Fibroblast of skin of right quadriceps (primary cell): Measurements from ENCODE around the gene AATF.

ENCODE experiments used
- DNase-seq: peaks from one replicate; pipeline ENCODE4 v3.0.0-alpha.2; 2013

AATF gene

DNA sequence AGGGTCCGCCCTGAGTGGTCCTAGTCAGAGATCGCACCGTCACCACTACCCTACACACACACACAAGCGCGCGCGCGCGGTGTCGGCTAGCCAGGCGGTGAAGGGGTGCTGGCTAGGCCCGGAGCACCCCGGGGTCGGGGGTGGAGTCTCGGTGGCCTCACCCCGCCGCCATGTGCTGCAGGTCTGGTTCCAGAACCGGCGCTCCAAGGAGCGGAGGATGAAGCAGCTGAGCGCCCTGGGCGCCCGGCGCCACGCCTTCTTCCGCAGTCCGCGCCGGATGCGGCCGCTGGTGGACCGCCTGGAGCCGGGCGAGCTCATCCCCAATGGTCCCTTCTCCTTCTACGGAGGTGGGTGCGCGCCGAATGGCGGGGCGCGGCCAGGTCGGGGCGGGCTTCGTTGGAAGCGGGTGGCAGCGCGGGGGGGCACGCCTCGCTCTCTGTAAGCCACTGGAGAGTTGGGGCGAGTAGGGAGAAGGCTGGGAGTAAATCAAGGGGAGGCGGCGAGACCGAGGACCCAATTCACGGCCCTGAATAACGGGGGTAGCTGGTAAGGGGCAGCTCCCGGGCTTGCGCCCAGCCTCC lies 6.6 kb upstream of the AATF start:
- DNase-seq, result no peak

DNA sequence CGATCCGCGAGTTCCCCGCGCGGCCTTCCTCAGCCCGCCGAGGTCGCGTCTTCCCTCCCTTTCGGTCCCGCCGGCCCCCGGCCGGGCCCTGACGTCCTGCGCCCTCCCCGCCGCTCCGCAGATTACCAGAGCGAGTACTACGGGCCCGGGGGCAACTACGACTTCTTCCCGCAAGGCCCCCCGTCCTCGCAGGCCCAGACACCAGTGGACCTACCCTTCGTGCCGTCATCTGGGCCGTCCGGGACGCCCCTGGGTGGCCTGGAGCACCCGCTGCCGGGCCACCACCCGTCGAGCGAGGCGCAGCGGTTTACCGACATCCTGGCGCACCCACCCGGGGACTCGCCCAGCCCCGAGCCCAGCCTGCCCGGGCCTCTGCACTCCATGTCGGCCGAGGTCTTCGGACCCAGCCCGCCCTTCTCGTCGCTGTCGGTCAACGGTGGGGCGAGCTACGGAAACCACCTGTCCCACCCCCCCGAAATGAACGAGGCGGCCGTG lies 6.1 kb upstream of the AATF start:
- DNase-seq, result no peak

DNA sequence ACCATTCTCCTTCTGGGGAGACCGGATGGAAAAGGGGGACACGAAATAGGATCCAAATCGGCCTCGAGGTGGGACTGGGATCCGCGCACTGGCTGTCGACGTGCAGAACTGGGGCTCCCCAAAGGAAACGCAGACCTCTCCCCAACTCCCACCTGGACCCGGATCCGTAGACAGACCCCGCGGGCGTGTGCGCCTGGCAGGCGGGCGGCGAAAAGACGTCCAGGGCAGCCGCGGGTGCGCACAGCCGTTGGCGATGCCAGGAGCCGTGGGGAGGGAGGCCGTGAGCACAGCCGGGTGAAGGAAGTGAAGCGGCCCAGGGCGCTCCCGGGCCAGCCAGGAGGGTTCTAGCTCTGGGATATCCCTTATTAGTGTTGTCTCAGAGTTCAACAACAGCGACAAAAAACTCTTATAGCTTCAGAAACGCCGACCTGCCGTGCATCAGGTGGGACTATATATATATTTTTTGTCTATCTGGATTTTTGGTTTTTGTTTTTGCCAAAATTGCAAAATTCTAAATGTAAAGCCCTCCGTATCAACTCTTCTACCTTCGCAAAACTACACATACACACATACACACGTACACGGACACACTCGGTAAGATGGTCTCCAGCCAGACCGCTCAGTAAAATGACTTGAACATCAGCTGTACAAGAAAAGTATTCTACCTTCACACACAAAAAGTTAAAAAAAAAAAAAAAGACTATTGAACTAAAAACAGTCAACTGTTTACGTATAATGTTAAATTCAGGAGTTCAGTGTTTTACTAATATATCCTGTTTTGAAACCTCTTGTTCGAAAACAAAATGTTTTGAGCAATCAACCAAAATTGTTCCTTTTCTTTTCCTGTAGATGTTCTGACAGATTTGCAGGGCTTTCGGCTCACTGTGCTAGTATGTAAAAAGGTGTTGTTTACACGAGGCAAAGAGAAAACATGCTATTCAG lies 5.2 kb upstream of the AATF start:
- DNase-seq, result no peak

DNA sequence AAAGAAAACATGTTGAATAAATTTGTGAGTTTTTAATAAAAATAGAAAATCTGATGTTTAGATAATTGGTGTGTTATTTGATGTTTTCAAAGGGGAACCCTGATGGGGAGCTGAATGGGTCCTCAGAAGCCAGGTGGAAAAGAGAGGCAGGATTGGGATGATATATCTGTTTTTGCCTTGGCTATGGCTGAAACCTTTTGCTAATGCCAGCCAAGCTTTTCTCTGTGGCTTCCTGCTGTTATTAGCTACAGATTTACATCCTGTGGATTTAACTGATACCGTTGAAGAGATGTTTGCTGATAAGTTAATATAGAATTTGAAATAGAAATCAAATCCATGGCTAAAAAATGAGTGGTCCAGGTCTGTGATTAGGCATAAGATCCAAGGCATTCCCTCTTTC lies 4.2 kb upstream of the AATF start:
- DNase-seq, result no peak

DNA sequence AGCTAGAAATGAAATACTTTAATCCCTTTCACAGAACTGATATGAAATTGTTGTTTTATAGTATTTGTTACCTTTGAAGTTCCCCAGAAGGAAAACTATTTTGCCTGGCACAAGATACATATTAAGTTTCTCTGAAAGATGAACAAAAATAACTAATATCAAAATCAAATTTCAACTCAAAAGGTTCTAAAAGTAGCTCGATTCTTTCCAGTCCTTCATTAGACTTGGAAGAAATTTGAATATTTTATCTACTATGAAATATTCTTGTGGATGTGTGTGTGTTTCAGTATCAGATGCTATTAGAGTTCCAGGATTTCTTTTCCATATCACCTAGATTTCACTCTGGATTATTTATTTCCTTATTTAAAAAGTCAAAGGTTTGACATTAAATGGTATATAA lies 3.6 kb upstream of the AATF start:
- DNase-seq, result no peak

DNA sequence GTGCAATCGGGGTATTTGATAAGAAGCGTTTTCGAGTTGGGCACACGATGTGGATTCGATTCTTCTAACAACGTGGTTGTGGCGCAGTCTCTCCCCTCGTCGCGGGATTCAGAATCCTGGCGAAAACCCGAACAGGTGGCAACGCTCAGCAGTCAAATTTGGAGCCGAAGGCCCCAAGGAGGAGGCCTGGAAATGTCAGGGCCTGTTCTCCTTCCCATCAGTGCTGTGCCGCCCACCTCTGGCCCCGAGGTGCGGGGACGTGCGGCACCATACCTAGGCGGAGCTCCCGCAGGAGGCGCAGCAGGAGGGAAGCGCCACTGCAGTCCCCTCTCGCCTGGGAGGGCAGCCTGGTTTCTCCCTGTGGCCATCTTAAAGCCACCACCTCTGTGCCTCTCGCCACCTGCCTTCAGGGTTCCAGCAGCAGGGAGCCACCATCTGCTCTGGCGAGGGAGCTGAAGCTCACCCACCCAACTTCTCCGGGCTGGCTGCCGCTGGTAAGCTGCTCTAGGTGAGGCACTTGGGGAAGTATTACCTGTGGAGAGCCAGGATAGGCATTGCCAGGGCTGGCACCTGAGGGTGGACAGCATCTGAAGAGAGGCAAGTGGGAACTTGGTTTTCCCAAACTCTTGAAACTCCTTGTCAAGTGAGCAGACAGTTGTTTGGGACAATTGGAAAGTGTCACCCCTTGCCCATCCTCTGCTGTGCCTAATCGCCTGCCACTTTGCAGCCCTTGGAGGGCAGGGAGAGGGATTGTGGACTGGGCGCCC lies 2.6 kb upstream of the AATF start:
- DNase-seq, result no peak

DNA sequence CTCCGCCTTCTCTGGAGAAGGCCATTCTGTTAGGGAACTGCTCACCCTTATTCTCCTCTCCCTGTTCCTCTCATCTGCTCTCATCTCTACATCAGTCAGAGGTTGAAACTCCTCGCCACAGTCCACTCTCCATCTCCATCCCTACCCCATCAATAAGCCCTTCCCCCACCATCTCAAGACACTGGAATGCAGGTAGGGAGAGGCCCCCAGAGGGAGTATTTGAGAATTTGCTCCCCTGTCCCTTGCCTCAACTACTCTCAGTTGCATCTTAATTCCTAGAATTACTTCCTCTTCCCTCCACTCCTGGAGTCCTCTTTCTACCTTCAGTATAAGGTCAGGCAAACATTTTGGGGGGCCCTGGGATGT lies 2.0 kb upstream of the AATF start:
- DNase-seq, result no peak

DNA sequence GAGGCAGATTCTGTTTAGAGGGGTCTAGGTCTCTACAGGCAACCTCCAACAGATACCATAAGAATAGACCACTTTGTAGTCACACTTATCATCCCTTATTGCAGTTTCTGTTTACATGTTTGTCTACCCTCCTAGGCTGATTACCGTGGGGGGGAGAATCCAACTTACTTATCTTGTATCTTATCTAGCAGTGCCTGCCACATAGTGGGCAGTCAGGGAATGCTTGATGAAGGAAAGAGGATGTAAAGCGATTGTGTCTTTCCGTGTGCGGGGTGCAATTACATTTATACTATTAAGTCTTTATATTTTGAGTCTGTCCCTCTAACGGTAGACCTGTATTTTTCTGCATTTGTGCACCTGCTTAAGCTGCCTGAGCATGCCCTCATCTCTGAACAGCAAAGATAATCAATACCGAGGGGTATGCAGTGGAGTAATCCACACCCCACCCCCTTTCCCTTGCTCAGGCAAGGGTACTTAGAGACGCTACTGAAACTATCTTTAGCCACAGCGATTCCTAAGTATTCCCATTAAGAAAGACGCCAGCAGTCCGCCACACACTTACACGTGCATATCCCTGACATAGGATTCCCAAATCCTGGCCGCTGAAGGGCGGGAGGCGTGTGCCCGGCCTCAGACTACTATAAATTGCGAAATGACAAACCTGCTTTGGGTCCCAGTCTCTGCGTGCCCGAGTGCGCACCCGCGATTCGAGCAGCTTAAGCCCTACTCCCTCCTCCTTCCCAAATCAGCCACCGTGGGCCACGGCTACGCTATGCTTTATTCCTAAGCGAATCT lies 635 bp upstream of the AATF start:
- no peak for DNase-seq

DNA sequence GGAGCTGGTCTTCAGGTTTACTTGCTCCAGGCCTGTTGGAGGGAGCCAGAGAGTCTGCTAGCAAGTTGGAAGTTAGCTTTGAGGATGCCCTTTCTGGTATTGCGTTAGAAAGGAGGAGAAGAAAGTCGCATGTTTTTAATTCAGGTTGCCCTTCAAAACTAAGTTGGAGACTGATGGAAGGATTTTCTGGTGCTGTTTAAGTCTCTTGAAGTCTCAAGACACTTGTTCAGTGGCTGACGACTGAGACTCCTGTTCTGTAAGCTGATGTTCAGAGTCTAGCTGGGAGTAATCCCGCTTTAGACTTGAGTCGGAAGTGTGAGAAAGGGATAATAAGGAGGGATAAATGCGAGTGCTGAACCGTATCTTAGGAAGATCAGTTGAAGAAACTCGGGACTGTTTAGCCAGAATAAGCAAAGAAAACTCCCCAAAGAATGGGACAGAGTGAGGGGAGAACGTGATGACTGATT lies 740 bp downstream of the AATF start:
- DNase-seq, result no peak

DNA sequence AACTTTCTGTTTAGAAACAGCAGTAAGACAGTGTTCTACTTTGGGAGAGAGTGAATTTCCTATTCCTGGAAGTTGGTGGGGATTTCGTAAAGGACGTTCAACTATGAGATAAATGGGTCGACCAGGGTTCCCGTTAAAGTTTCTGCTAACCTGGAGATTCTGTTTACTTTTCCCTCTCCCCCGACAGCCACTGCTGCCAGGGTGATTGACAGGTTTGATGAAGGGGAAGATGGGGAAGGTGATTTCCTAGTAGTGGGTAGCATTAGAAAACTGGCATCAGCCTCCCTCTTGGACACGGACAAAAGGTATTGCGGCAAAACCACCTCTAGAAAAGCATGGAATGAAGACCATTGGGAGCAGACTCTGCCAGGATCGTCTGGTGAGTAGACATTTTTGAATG lies 1.3 kb downstream of the AATF start:
- DNase-seq, result no peak

DNA sequence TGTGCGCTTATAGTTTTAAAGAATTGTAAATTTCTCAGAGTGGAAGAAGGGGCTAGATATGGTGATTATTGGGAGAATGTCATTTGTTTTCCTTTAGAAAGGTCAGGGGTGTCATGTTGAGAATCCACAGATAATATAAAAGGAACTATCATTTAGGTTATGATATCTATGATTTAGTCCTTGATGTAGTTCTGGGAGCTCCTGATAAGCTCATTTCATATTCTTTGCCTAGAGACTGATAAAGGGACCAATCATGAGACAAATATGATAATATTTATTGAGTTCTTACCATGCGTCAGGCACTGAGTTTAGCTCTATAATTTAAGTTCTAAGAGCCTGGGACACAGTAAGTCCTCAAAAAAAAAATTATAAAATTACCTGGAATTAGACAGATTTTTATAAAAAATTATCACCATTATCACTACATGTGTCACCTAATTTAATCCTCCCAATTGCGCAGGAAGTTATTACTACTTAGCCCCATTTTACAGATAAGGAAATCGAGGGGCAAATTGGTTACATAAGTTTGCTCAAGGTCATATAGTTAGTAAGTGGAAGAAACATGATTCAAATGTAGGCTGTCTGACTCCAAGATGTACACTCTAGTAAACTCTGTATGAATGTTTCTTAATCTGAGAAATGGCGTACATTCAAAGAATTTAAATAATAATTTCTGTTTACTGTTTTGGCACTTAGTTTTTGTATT lies 2.5 kb downstream of the AATF start:
- no peak for DNase-seq

DNA sequence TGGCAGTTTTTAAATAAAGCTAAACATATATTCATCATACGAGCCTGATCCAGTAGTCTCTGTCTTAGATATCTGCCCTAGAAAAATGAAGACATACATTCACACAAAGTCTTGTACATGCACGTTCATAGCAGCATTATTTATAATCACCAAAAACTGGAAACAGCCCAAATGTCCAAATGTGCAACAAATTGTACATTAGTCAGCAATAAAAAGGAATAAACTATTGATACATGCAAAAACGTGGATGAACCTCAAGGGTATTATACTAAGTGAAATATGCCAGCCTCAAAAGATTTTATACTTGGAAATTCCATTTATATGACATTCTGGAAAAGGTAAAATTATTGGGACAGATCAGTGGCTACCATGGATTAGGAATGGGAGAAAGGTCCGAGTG lies 22.8 kb downstream of the AATF start:
- DNase-seq, result no peak

DNA sequence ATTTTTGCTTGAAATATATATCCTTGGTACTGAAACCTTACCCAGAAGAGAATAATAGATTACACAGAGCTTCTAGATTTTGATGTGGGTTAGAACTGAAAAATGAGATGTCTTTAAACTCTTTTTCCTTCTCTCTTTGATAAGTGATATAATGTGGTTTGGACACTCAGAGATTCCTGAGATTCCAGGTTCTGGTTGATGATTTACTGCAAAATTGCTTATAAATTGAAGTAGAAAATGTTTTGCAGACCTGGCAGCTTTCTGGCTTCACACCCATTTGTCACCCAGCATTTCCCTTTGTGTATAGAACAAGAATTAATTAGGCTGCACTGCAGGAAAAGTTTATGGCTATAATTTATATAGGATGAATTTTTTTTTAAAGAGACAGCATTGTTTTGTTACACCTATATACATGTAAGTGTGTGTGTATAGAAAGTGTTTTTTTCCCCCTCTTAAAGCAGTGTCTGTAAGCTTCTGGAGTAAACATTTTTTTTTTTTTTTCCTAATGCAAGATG lies 23.5 kb downstream of the AATF start:
- DNase-seq, result peak; percentile 5

DNA sequence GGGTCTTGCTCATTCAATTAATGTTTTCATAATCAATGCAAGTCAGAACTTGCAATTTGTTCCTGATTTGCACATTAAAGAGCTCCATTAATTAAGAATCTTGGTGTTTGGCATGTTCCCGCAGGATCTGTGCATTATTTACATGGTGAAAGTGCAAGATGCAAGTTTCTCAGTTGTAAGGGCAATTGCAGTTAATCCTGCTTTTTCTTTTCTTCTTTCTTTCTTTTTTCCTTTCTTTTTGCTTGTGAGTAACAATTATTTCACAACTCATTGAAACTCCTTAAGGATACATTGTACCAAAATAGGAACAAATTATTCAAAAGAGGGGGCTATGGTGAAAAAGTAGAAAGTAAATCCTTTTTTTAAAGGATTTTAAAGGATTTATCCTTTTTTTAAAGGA lies 24.2 kb downstream of the AATF start:
- DNase-seq, result no peak

DNA sequence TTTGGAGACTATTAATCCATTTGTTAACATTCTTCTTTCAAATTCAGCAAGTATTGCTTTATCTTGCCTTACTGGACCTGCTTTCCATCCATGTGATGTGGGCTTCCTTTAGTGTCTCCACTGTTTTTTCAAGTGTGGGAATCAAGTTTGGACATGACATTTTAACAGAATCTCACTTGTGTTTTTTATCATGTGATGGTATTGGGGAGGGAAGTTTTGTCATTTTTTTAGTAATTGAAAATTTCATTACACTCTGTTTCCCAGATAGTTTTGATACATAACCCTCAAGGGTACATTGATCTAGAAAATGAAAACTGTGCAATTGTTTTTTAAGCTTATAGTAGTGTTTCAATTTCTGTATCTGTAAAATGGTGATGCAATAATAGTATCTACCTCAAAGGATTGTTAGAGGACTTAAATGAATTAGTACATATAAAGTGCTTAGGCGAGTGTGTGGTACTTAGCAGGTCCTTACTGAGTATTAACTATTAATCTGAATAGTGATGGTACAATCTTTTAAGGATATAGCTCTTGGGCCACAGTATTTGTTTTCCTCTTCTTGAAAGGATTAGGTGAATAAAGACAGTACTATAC lies 27.3 kb downstream of the AATF start:
- DNase-seq, result no peak

DNA sequence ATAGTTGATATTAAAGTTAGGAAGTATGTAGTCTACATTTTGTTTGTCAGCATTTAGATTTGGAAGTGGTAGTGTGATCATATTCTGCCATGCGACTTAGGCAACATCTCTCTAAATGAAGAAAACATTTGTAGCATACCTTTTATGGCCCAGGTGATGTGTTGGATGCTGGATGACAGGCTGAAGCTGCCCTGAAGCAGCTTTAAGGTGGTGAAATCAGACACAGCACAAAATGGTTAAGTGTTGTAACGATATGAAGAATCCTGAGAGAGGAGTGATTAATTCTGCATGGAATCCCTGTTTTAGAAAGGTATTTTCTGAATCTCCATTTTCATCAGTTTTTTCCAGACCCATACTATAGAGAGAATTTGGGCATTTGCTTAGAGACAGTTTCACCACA lies 28.3 kb downstream of the AATF start:
- DNase-seq, result no peak

DNA sequence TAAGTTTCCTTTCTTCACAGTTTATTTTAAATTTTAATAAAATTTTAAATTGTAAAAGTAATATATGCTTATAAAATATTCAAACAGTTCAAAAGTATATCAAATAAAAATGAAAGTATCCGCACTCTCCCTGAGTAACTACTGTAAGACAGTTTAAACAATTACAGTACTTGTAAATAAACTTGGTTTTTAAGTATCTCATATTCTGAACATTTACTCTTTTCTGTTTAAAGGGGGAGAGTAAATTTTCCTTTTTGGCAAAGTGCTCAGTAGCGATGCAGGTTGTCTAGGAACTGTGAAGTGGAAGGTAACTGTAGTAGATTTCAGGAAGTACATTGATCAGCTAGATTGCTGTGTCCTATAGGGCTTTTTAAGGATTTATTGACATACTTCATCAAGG lies 28.8 kb downstream of the AATF start:
- DNase-seq, result no peak

DNA sequence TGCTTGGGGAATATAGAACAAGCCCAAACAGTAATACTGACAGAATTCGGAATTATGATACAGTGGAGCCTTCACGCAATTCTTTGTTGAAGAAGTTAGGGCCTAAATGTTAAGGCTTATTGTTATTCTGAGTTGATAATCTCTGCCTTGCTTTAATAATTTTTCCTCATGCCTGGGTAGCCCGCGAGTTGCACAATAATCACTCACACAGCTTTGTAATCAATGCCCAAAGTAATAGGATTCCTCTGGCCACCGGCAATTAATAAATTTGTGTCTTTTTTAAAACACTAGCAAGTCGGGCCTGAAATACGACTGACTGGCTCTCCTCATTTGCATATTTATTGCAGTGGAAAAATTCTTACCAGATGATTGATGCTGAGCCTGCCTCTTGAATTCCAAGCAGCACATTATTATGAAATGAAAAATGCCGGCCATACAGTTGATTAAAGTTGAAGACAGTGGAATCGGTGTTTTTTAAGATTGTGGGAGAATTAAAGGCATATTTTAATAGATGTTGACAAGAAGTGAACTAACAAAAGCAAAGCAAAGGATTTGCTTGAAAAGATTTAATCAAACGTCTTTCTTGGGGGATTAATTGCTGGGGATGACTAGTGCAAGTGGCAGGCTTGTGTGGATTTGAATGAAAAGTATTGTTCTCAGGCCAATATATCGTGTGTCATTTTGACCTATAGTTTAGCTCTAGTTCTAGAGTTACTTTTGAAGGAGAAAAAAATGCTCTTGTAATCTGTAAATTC lies 30.2 kb downstream of the AATF start:
- DNase-seq, result peak; percentile 37

DNA sequence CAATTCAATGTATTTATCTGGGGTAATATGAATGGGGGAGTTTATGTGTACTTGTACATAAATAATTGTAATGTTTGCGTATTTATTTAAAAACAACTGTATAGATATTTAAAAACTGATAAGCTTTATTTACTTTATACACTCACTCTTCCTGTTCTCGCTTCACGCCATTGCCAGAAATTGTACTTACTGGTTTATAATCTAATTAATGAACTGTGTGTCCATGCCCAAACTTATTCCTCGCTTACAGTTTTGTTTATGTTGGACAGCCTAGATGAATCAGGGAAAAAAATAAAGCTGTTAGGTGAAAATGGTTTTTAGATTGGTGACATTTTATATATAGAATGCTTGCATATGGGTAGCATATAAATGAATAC lies 30.8 kb downstream of the AATF start:
- DNase-seq, result no peak

DNA sequence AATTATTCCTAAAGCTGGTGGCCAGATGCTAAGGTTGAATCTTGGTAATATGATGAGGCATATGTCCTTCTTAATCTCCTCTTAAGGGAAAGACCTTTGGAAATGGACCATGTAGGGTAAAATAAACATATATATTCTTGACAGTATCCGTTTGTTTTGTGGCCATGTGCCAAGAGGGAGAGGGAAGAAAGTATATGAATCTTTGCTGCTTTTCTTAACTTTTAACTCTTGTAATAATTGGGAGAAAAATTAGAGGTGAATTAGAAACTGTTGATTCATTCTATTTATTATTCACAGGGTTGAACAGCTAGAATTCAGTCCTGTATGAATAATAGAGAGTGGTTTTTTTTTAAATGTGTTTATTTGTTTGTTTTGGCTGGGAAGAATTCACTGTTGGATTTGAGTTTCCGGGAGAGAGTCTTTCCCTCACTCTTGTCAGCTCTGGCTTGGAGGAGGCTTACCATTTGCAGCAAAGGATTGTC lies 31.6 kb downstream of the AATF start:
- peak; percentile 21 for DNase-seq

DNA sequence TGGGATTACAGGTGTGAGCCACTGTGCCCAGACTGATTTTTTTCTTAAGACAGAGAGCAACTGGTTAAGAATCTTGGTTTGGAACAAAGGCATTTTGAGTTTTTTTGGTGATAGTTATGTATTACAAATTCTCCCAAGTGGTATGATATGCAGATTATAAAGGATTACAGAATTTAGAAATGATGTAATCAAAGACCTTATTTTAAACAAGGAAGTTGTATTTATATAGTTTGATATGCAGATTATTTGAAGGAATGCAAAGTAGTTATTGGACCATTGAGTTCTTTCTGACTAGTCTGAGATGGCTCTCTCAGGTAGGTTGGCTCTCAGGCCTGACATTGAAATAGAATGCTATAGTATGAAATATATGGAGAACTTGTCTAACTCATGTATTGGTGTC lies 34.9 kb downstream of the AATF start:
- no peak for DNase-seq
